Measurements from ENCODE around the gene CLVS2.

- TF ChIP-seq POLR2A (IDR thresholded peaks at IDR 0.05) (no peak), CTCF (IDR thresholded peaks at IDR 0.05 in 8 of 11, conservative IDR thresholded peaks at IDR 0.05 in 3 of 11) (no peak), POLR2AphosphoS5 (IDR thresholded peaks at IDR 0.05) (no peak)
Measured at GRCh38 chr6:123116370-123116769, 120.3 kb downstream of the CLVS2 start.
